ENCODE measurements around the gene FKBP1C.
"Not testable (repeated sequence)": the region's sequence is repeated elsewhere in the genome, so short reads cannot be mapped to it uniquely, and the experiment has no call there.

Gene FKBP1C

DNA sequence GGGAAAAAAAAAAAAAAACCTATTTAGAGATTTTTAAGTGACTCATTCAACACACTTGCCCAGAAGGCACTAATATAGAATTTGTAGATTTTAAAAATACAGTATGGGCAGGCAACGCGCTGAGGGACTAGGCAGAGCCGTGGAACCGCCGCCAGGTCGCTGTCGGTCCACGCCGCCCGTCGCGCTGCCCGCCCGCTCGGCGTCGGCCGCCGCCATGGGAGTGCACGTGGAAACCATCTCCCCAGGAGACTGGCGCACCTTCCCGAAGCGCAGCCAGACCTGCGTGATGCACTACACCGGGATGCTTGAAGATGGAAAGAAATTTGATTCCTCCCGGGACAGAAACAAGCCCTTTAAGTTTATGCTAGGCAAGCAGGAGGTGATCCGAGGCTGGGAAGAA lies at the start of gene FKBP1C:
FKBP1C (plus strand) TSS at position 127 of the 400 bp plus-strand sequence.
- not testable (repeated sequence) for DNase-seq

DNA sequence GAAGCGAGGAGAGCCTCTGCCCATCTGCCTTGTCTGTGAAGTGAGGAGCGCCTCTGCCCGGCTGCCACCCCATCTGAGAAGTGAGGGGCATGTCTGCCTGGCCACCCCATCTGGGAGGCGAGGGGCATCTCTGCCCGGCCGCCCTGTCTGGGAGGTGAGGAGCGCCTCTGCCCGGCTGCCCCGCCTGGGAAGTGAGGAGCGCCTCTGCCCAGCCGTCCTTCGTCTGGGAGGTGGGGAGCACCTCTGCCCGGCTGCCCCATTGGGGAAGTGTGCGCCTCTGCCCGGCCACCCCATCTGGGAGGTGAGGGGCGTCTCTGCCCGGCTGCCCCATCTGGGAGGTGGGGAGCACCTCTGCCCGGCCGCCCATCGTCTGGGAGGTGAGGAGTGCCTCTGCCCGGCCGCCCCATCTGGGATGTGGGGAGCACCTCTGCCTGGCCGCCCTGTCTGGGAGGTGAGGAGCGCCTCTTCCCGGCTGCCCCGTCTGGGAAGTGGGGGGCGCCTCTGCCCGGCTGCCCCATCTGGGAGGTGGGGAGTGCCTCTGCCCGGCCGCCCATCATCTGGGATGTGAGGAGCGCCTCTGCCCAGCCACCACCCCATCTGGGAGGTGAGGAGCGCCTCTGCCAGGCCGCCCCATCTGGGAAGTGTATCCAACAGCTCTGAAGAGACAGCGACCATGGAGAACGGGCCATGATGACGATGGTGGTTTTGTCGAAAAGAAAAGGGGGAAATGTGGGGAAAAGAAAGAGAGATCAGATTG lies 47.0 kb upstream of the FKBP1C start:
- not testable (repeated sequence) for DNase-seq

DNA sequence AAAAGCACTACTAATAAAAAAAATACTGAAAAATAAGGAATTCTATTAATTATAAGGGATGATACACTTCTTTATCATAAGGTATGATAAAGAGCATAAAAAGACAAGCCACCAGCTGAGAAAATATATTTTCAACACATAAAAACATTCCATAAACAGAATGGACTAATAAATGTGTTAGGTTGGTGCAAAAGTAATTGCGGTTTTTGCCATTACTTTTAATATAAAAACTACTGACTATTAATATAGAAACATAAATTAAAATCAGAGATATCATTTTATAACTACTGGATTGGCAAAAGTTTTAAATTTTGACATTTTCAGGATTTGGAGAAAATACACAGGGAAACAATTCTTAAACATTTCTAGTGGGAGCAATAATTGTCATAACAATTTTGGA lies 37.1 kb upstream of the FKBP1C start:
- DNase-seq = no peak

DNA sequence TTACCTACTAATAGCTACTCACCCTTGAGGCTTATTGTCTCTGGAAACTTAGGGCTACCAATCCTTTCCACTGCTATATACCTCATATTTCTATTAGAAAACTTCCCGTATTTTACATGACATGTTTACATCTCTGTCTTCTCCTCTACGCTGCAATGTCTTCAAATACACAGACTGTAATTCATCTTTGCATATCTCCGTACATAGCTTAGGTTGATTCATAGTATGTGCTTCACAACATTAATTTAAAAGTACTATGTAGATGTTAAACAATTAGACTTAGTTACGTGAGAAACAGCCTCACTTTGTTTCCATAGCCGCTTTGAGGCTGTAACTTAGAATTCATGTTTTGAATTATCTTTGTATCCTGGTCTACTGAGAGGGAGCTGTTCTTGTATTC lies 35.1 kb upstream of the FKBP1C start:
- DNase-seq = no peak

DNA sequence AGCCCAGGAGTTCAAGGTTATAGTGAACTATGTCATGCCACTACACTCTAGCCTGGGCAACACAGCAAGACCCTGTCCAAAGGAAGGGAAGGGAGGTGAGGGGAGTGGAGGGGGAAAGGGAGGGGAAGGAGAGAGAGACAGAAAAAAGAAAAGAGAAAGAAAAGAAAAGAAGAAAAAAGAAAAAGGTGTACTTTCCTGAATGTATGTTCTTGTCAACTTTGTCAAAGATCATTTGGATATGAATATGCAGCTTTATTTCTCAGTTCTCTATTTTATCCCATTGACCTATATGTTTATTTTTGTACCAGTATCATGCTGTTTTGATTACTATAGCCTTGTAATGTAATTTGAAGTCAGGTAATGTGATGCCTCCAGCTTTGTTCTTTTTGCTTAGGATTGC lies 30.9 kb upstream of the FKBP1C start:
- DNase-seq = no peak

DNA sequence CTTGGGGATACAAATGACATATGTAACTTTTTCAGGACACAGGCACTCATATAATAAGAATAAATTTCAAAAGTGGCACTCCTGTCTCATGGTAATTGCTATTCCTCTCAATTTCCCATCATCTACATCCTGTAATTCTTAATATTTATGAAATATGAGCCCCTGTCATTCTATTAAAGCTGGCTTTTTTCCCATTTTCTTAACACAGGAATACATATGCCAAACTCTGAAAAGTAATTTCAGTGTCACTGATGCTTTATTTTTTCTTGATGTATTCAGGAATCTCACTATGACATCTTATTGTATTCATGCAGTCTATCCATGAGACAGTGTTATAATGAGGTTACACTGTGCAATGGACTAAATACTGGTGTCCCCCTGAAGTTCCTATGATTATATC lies 24.3 kb upstream of the FKBP1C start:
- no peak for DNase-seq

DNA sequence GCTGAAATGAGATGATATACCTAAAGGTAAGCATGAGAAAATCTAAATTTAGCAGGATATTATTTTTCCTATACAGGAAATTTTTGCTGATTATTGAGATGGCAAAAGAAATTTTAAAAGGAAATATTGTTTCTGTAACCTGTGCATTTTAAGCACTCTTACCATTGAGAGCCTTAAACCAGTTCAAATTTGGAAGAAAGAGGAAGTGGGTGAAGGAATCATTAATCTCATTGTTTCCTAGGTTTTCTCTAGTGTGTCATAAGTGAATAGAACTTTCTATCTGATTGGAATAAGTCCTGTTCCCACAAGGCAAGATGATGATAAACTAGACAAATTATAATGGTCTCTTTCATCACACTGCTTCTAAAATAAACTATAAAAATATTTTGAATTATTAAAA lies 22.4 kb upstream of the FKBP1C start:
- no peak for DNase-seq

DNA sequence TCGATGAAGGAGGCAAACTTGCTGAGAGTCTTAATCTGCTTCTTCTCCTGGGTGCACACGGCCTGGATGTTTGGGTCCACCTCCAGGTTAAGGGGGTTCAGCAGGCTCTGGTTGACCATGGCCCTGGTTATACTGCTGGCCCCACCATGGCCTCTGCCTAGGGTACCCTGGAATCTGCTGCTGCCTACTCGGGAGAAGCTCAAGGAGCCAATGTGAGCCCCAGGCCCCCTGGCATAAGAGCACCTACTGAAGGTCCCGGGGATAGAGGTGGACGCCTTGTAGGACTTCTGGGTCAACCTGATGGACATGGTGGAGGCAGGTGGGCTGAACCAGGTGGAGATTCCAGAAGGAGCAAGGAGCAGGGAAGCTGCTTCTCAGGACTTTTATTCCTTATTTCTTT lies 17.9 kb upstream of the FKBP1C start:
- DNase-seq = no peak

DNA sequence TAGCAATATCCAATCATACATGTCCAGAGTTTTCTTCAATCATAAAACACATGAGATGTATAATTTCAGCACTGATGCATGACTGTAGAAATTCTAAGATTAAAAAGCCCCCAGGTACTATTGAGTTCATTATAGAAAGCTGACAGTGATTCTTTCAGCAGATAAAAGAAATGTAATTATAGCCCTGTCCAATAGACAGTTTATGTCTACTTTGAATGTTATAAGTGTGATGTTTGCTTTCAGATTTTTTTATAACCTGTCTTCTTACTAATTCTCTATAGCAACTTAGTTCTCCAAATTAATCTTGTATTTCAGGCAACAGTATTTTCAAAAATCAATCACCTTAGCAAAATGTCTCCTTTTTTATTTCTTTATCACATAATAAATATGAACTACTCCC lies 13.5 kb upstream of the FKBP1C start:
- DNase-seq = no peak

DNA sequence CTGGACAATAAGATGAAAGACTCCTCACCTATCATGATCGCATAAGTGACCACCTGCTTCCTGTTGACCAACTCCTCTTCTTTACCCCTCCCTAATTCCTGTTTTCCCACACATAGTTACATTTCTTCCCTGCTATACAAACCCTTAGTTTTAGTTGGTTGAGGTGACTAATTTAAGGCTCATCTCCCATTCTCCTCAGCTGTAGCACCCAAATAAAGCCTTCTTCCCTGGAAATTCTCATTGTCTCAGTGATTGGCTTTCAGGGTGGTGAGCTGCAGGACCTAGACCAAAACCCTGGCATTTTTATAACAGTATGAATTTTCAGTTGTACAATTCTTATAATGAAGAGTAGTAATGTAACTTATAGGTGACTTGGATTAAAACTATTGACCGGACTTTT lies 2.1 kb downstream of the FKBP1C start:
- DNase-seq = no peak

DNA sequence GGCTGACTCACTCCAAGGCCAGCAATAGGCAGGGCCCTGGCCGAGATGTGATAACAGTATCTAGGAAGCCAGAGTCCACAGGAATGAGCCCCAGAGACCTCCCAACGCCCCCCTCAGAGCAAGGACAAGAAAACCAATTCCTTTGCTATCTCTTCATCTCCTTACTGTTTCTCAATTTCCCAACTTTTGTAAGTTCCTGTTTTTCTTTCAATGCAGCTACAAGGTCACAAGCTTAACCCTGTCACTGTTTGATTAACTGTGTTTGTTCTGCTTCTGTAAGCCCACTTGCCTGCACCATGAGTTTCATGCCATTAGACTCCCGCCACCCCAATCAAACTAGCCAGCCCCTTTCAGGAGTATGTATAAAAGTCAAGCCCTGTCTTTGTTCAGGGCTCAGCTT lies 3.5 kb downstream of the FKBP1C start:
- no peak for DNase-seq

DNA sequence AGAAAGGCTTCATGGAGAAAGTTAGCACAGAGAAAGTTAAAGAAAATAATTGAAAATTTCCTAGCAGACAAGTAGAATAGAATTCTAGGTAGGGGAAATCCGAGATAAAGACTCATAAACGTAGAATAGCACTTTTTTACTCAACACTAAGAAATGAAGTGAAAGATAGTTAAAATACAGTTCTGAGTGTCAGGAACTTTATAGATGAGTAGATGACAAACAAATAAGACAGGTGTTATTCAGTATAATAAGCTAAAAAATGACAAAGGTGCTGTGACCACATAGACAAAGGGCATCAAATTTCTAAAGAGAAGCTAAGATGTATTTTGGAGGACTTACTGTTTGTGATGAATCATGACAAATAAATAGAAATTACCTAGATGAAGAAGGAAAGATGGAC lies 12.9 kb downstream of the FKBP1C start:
- DNase-seq = no peak

DNA sequence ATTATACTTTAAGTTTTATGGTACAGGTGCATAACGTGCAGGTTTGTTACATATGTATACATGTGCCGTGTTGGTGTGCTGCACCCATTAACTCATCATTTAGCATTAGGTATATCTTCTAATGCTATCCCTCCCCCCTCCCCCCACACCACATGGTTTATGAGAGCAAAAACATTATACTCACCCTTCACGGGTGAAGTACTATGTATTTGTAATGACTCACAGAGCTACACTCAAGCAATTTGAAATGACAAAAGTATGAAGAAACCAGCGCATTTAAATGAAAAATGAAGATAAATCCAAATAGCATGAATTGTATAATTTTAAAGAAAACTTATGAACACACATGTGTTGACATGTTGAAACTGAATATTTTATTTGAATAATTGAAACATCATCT lies 14.7 kb downstream of the FKBP1C start:
- not testable (repeated sequence) for DNase-seq

DNA sequence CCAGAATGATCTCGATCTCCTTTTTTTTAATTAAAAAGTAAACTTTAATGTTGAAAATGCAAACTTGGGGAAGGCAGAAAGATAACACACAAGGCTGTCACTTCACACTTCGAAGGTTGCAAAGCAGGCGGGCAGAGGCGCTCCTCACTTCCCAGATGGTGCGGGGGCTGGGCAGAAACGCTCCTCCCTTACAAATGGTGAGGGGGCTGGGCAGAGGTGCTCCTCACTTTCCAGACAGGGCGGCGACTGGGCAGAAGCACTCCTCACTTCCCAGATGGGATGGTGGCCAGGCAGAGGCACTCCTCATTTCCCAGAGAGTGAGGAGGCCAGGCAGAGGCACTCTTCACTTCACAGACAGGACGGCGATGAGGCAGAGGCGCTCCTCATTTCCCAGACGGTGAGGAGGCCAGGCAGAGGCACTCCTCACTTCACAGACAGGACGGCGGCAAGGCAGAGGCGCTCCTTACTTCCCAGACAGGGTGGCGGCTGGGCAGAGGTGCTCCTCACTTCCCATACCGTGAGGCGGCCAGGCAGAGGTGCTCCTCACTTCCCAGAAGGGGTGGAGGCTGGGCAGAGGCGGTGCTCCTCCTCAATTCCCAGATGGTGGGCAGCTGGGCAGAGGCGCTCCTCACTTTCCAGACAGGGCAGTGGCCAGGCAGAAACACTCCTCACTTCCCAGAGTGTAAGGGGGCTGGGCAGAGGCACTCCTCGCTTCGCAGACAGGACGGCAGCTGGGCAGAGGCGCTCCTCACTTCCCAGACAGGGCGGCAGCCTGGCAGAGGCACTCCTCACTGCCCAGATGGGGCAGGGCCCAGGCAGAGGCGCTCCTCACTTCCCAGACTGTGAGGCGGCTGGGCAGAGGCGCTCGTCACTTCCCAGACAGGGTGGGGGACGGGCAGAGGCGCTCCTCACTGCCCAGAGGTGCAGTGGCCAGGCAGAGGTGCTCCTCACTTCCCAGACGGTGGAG lies 16.9 kb downstream of the FKBP1C start:
- DNase-seq = not testable (repeated sequence)

DNA sequence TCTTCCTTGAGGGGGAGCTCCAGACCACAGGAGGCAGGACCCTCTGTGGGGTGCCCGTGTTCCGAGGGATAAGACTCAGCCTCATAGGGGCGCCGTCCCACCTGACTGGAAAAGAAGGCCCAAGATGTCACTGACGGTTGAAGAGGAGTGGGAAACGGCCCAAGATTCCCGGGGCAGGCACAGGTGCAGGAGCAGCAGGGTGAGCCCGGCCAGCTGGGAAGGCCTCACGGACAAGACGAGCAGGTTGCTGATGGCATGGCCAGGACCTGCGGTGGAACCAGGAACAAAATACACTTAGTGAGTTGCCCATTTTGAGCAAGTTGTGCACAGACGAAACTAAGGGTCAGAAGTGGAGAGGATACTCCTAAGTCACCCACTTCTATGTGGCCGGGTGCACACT lies 18.8 kb downstream of the FKBP1C start:
- DNase-seq = not testable (repeated sequence)

DNA sequence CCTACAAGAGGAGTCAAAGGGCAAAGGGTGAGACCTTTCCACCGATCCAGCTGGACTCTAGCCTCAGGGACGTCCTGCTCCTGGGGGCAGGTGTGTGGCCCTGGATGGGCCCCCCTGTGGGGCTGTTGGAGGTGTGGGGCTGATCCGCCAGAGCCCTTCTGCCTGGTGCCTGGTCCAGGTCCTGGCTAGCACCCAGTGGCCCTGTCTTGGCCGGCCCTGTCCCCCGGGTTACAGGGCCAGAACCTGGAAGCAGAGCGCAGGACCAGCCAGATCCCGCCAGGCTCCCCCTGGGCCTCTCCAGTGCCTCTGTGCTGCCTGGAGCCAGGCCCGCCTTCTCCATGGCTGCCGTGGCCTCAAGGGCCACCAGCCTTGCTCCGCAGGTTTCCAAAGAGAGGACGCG lies 19.2 kb downstream of the FKBP1C start:
- DNase-seq = not testable (repeated sequence)

DNA sequence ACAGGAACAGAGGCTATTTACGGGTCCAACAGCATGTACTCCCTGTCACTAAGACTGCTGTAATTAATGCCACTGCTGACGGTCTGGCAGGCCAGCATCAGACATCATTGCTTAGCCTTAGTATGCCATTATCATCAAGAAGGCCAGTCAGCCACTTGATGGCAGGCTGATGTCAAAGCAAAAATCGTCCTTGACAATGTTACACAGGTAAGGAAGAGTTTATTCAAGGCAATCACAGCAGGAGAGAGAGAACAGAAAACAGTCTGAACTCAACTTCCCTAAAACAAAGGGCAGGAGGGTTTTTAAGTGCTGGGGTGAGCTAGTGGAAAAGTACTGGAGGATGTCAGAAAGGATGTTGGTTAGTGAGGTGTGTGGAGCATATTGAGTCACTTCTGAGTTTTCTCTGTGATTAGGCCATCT lies 25.1 kb downstream of the FKBP1C start:
- no peak for DNase-seq

DNA sequence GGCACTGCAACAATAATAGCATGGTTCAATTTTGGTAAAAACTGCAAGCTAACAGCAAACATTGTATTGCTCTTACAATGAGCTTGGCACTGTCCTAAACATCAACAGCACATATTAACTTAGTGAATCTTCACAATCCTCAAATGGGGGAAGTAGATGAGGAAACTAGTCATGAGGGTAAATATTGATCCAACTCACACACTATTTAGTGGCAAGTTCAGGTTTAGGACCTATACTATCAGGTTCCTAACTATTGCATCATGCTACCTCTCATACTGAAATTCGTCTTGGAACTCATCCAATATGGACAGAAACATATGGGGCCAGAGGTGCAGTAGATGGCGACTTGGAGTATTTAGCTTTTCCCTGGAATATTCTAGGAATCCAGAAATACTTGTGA lies 34.2 kb downstream of the FKBP1C start:
- DNase-seq = no peak

DNA sequence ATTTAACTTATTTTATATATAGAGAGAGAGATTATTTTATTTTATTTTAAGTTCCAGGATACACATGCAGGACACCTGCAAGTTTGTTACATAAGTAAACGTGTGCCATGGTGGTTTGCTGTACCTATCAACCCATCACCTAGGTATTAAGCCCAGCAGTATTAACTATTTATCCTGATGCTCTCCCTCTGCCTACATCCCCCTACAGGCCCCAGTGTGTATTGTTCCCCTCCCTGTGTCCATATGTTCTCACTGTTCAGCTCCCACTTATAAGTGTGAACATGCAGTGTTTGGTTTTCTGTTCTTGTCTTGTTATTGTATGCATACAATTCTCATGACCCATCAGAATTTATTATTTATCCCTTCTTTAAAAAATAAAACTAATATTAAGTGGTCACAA lies 34.6 kb downstream of the FKBP1C start:
- no peak for DNase-seq

DNA sequence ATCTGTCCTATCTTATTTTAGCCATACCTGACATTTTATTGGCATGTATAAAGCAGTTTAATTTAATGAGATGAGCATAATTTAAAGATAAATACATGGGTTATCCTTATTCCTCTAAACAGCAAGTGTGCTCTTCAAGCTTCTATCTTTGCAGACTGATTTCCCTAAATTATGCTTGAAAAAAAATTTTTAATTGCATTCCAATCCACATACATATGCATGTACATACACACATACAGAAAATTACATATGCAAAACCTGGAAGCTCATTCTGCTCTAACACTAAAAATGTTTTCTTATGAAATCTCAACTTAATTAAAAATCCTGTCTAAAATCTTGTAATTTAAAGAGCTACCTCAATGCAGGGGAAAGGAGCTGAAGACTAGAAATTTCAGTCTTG lies 35.3 kb downstream of the FKBP1C start:
- DNase-seq = no peak

DNA sequence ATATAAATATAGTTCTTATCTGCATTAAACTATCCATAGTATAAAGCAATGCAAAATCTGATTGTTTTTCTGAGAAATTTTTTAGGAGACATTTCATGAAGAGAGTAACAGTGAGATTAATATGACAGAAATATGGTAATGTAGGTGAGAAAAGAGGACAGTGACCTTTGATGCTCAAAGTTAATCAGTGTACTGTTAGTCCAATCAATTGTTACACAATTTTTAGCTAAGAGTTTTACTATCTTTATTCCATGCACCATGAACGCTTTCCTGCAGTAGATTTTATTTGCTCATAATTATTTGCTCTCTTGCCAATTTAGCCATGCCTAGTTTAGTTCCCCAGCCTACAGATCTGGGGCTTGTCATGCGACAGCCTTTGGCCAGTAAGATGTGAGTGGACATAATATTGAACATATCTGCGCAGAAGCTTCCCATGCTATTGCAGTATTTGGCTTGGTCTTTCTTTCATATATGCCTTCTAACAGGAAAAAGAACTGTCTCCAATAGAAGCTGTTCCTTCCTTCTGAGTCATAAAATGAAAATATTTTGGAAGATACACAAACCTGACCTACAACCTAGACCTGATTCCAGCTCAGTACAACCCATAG lies 38.7 kb downstream of the FKBP1C start:
- no peak for DNase-seq

DNA sequence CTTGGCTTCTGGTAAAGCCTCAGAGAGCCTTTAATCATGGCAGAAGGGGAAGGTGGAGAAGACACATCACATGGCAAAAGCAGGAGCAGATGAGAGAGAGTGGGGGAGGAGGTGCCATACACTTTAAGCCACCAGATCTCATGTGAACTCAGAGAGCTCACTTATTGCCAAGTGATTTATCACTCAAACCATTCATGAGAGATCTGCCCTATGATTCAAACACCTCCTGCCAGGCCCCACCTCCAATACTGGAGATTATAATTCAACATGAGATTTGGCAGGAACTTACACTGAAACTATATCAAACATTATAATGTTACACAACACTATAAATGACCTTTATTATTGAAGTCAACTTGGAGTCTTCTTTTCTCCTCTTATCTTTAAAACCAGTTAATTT lies 47.9 kb downstream of the FKBP1C start:
- DNase-seq = no peak

DNA sequence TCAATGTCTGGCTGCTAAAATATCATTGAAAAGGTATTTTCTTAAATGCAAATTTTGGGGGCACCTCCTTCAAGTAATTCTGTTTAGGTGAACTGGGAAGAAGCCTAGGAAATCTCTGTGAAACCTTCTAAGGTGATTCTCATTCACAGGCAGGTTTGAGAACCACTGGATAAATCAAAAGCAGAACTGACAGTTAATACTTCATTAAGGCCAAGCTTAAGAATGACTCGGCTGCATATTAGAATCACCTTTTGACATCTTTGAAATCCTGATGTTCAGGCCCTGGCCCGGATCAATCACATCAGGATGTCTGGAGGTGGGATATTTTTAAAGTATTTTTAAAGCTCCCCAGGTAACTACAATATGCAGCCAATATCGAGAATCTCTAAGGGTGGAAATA lies 50.6 kb downstream of the FKBP1C start:
- no peak for DNase-seq

All from CD4-positive, alpha-beta T cell treated with Interleukin-10 for 1 hour (primary cell).